ENCODE data around the gene RNU2-1.
"Not testable (repeated sequence)": the region's sequence is repeated elsewhere in the genome, so short reads cannot be mapped to it uniquely, and the experiment has no call there.

The RNU2-1 gene

GRCh38 chr17:43210576-43210975, 23.2 kb downstream of the RNU2-1 start:
- no peak for TF ChIP-seq CTCF (IDR thresholded peaks at IDR 0.05)
- H3K27ac ChIP-seq: no peak overlapping the region

DNA sequence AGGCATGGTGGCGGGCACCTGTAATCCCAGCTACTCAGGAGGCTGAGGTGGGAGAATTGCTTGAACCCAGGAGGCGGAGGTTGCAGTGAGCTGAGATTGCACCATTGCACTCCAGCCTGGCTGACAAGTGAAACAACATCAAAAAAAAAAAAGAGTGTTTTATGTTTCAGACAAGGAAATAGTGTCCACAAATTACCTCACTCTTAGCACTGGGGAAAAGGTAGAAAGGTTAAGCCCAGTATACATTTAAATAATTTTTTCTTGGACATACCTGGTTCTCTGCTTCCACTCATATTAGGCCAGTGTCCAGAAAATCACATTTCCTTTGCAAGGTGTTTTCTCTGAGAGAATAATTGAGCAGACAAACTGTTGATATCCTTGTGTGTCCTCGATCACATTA, 30.8 kb downstream of the RNU2-1 start:
- not testable (repeated sequence) for H3K27ac ChIP-seq

DNA sequence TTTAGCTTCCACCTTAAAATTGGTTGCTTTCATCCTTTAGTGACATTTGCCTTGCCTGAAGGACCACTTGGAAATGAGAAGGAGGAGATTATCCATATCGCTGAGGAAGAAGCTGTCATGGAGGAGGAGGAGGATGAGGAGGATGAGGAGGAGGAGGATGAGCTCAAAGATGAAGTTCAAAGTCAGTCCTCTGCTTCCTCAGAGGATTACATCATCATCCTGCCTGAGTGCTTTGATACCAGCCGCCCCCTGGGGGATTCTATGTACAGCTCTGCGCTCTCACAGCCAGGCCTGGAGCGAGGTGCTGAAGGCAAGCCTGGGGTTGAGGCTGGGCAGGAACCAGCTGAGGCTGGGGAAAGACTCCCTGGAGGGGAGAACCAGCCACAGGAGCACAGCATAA, 33.6 kb downstream of the RNU2-1 start:
- H3K27ac ChIP-seq: no peak overlapping the region
- TF ChIP-seq ZFX (IDR thresholded peaks at IDR 0.05; ENCODE audit: borderline replicate concordance) (no peak), CTCF (IDR thresholded peaks at IDR 0.05) (no peak)

DNA sequence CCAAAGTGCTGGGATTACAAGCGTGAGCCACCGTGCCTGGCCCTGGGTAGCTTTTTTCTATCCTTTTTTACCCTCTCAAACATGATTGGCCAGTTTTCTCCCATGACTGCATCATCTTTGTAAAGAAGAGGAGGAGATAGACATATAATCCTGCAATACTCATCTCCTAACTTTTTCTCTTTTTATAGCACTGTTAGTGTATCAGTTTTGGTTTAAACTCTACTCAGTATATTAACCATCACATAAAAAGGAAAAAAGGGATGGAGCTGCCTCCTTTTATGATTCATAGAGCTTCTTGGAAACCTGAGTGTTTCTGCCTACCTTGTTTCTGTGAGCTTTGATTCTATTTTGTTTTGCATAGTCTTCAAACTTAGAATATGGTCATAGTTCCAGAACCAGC, 34.1 kb downstream of the RNU2-1 start:
- TF ChIP-seq ZFX (IDR thresholded peaks at IDR 0.05; ENCODE audit: borderline replicate concordance) (no peak), CTCF (IDR thresholded peaks at IDR 0.05) (no peak)
- H3K27ac ChIP-seq: no peak overlapping the region

GRCh38 chr17:43193251-43193650, 40.5 kb downstream of the RNU2-1 start:
- TF ChIP-seq CTCF (IDR thresholded peaks at IDR 0.05) (no peak), ZFX (IDR thresholded peaks at IDR 0.05; ENCODE audit: borderline replicate concordance) (no peak)
- no peak overlapping the region for H3K27ac ChIP-seq

- not testable (repeated sequence) for H3K27ac ChIP-seq
Measured at GRCh38 chr17:43186656-43187055, 47.1 kb downstream of the RNU2-1 start.

DNA sequence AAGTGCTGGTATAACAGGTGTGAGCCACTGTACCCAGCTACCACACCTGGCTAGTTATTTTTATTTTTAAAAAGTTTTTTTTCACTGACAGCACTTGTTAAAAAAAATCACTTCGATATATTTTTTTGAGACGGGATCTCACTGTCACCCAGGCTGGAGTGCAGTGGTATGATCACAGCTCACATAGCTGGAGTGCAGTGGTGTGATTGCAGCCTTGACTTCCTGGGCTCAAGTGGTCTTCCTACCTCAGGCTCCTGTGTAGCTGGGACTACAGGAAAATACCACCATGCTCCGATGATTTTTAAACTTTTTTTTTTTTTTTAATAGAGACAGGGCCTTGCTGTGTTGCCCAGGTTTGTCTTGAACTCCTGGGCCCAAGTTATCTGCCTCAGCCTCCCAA, 49.9 kb downstream of the RNU2-1 start:
- TF ChIP-seq ZFX (IDR thresholded peaks at IDR 0.05; ENCODE audit: borderline replicate concordance) (no peak), CTCF (IDR thresholded peaks at IDR 0.05) (no peak)
- H3K27ac ChIP-seq: no peak overlapping the region
